GM12878 (cell line): ENCODE results near the gene TAF4. TPM values are rescaled to one million over a fixed set of nuclear protein-coding genes. Genes with fewer than 3 reads are reported as not detected.

Source experiments
- ATAC-seq: fragments of 200-7000 bp; cut with Tn5 transposase; 3 replicates; pipeline ENCODE4 v1.9.1; 2020; ENCODE audit warnings: mild to moderate bottlenecking, moderate library complexity
- BruUV-seq: library from RNA; stranded (reverse); fragments of 400-500 nt; replicated peaks from 2 replicates; lab custom pipeline; 2021; lab: Mats Ljungman, UMichigan
- CTCF ChIA-PET: fragments of 300-600 bp; sonication (Branson Sonifier 250); formaldehyde crosslinking; extraction: SDS; loops from one replicate; lab custom pipeline; 2021; ENCODE audit warnings: inconsistent platforms; lab: Yijun Ruan, JAX
- POLR2A ChIA-PET: fragments of 350-600 bp; formaldehyde crosslinking; extraction: SDS; loops from one replicate; lab custom pipeline; 2021; ENCODE audit warnings: inconsistent platforms; lab: Charles Lee
- RAD21 ChIA-PET: fragments of 300-600 bp; sonication (Branson Sonifier 250); formaldehyde crosslinking; loops from one replicate; lab custom pipeline; 2023; ENCODE audit warnings: antibody characterized with exemption; ENCODE audit not compliant: unreplicated experiment; lab: Charles Lee
- SMC1A ChIA-PET: fragments of 300-600 bp; sonication (Branson Sonifier 250); formaldehyde crosslinking; loops from one replicate; lab custom pipeline; 2023; ENCODE audit not compliant: unreplicated experiment, uncharacterized antibody; lab: Charles Lee
- DNase-seq: peaks from one replicate; pipeline ENCODE4 v3.0.0-alpha.2; 2011; ENCODE audit warnings: low read depth, low spot score
- FAIRE-seq: peaks from 3 replicates; lab custom pipeline; 2011; peaks lifted over from hg19 to GRCh38; lab: Jason Lieb, UNC
- H2AFZ ChIP-seq: 2 replicates; pipeline ENCODE4 v1.6.0; 2011; ENCODE audit warnings: low read depth, low read length, control low read depth; ENCODE audit not compliant: control insufficient read depth
- H3K27ac ChIP-seq: 2 replicates; pipeline ENCODE4 v1.5.1; 2011; ENCODE audit warnings: control low read depth; ENCODE audit not compliant: control insufficient read depth, insufficient read depth
- H3K27me3 ChIP-seq, 2 experiments: replicated peaks in 1 of 2; 2 replicates each; pipeline versions ENCODE4 v1.6.0 to v1.6.1; 2011; ENCODE audit warnings: low read length in 1 of 2; ENCODE audit not compliant: control insufficient read depth in 2 of 2, insufficient read depth in 2 of 2
- H3K36me3 ChIP-seq, 2 experiments: 2 replicates each; pipeline ENCODE4 v1.5.1; 2011; ENCODE audit warnings: low read length in 1 of 2; ENCODE audit not compliant: control insufficient read depth in 2 of 2, insufficient read depth in 2 of 2
- H3K4me1 ChIP-seq: 2 replicates; pipeline ENCODE4 v1.6.1; 2011; ENCODE audit warnings: mild to moderate bottlenecking, low read length, moderate library complexity, mixed read lengths; ENCODE audit not compliant: control insufficient read depth, insufficient read depth
- H3K4me2 ChIP-seq: 2 replicates; pipeline ENCODE4 v1.6.0; 2011; ENCODE audit warnings: control low read depth; ENCODE audit not compliant: control insufficient read depth, insufficient read depth
- H3K4me3 ChIP-seq: fragments of 200-600 bp; sonication (generic); 2 replicates; pipeline ENCODE4 v1.5.1; 2016
- H3K79me2 ChIP-seq: 2 replicates; pipeline ENCODE4 v1.6.0; 2011; ENCODE audit warnings: low read length; ENCODE audit not compliant: control insufficient read depth, insufficient read depth
- H3K9ac ChIP-seq: 2 replicates; pipeline ENCODE4 v1.8.0; 2011; ENCODE audit warnings: low read length, control low read depth, mixed read lengths; ENCODE audit not compliant: control insufficient read depth, insufficient read depth
- H3K9me3 ChIP-seq: replicated peaks from 3 replicates; pipeline ENCODE4 v1.5.1; 2011; ENCODE audit warnings: mild to moderate bottlenecking, low read length; ENCODE audit not compliant: control insufficient read depth, insufficient read depth
- H4K20me1 ChIP-seq: 2 replicates; pipeline ENCODE4 v1.6.0; 2011; ENCODE audit not compliant: control insufficient read depth, insufficient read depth
- CHD2 ChIP-seq: IDR thresholded peaks from 2 replicates; pipeline ENCODE4 v1.6.1; 2011; ENCODE audit warnings: low read depth, low read length, improper control_type of control experiment, borderline replicate concordance
- EP300 ChIP-seq, 2 experiments: fragments of 150-350 bp in 1 of 2; IDR thresholded peaks; 2 replicates each; pipeline ENCODE4 v1.6.1; 2011 to 2012; ENCODE audit warnings: low read depth in 2 of 2, low read length in 2 of 2, borderline replicate concordance in 1 of 2, improper control_type of control experiment in 1 of 2, inconsistent platforms in 1 of 2; ENCODE audit not compliant: control insufficient read depth in 1 of 2
- EZH2 ChIP-seq: IDR thresholded peaks from 2 replicates; pipeline ENCODE4 v1.6.1; 2012; ENCODE audit warnings: low read depth, mild to moderate bottlenecking, control low read depth, inconsistent platforms, low read length, borderline replicate concordance; ENCODE audit not compliant: control insufficient read depth
- FOXM1 ChIP-seq: IDR thresholded peaks from 2 replicates; pipeline ENCODE4 v1.6.1; 2012; ENCODE audit warnings: low read depth, mild to moderate bottlenecking, inconsistent platforms, low read length, moderate library complexity
- HCFC1 ChIP-seq: fragments of 150-350 bp; IDR thresholded peaks from 2 replicates; pipeline ENCODE4 v1.6.1; 2014; ENCODE audit warnings: low read length
- IKZF1 ChIP-seq: fragments of 450-650 bp; conservative IDR thresholded peaks from 2 replicates; pipeline ENCODE4 v1.6.1; 2017; ENCODE audit warnings: antibody characterized with exemption, mild to moderate bottlenecking
- KDM1A ChIP-seq: fragments of 200-600 bp; sonication (generic); IDR thresholded peaks from 2 replicates; pipeline ENCODE4 v1.6.1; 2016; ENCODE audit warnings: borderline replicate concordance
- POLR2AphosphoS2 ChIP-seq: IDR thresholded peaks from 2 replicates; pipeline ENCODE4 v1.6.1; 2011; ENCODE audit warnings: low read depth, mild to moderate bottlenecking, low read length, improper control_type of control experiment, moderate library complexity
- RELB ChIP-seq: fragments of 450-650 bp; IDR thresholded peaks from 2 replicates; pipeline ENCODE4 v1.6.1; 2017; ENCODE audit warnings: low read depth, mild to moderate bottlenecking, moderate library complexity
- RUNX3 ChIP-seq: IDR thresholded peaks from 2 replicates; pipeline ENCODE4 v1.6.1; 2012; ENCODE audit warnings: low read length, inconsistent platforms
- SPI1 ChIP-seq: IDR thresholded peaks from 2 replicates; pipeline ENCODE4 v1.6.1; 2011; ENCODE audit warnings: low read depth, mild to moderate bottlenecking, low read length, moderate library complexity, borderline replicate concordance; ENCODE audit not compliant: insufficient read depth
- STAT1 ChIP-seq: fragments of 450-650 bp; conservative IDR thresholded peaks from 2 replicates; pipeline ENCODE4 v1.6.1; 2014; ENCODE audit warnings: antibody characterized with exemption, mild to moderate bottlenecking
- TCF12 ChIP-seq: IDR thresholded peaks from 2 replicates; pipeline ENCODE4 v1.6.1; 2011; ENCODE audit warnings: low read depth, mild to moderate bottlenecking, low read length
- ZNF274 ChIP-seq: IDR thresholded peaks from one replicate; pipeline ENCODE4 v1.8.0; 2011; ENCODE audit not compliant: insufficient read length, insufficient read depth
- WGBS: methylation state at CpG from one replicate; pipeline ENCODE4 v1.1.6; 2016; ENCODE audit warnings: low lambda C conversion rate; ENCODE audit not compliant: insufficient replicate concordance, insufficient coverage; ENCODE audit errors: missing lambda C conversion rate; 5-methylcytosine and 5-hydroxymethylcytosine counted together
- in situ Hi-C: fragments of 300-500 bp; cut with MboI; formaldehyde crosslinking; loops from 9 replicates; pipeline ENCODE4 v1.14.3; 2018; ENCODE audit warnings: mixed read lengths
- intact Hi-C: fragments of 100-400 bp; cut with micrococcal nuclease; formaldehyde crosslinking; loops from one replicate; pipeline ENCODE4 v1.14.2; 2022; ENCODE audit not compliant: unreplicated experiment
- polyA plus RNA-seq, 11 experiments: library from polyadenylated mRNA; depleted of rRNA in 4 of 11; unstranded in 6 of 11; stranded (reverse) in 5 of 11; fragments of >200 nt; fragmentation: Nextera tagmentation in 4 of 11; fragmentation: Illumina TruSeq in 1 of 11; extraction: Ambion mirVana in 4 of 11; extraction: Trizol in 1 of 11; gene quantifications; 1 replicate in 1 of 11; 2 replicates in 10 of 11; pipeline versions ENCODE4 v1.2.1 to v1.2.3, GENCODE V29; 2011 to 2016; ENCODE audit warnings: inconsistent platforms in 2 of 11, missing spikeins in 2 of 11, low read depth in 1 of 11
- total RNA-seq, 4 experiments: library from RNA; depleted of rRNA in 3 of 4; stranded (reverse); fragments of >200 nt in 3 of 4; fragmentation: Illumina TruSeq in 1 of 4; extraction: Trizol in 1 of 4; gene quantifications; 2 replicates each; pipeline versions ENCODE4 v1.2.1 to v1.2.3, GENCODE V29; 2013 to 2021
- TF ChIP-seq, protein P1 (sequence below): IDR thresholded peaks from 2 replicates; pipeline ENCODE4 v1.6.1; 2012; ENCODE audit warnings: low read depth, low read length, improper control_type of control experiment
- TF ChIP-seq, protein P2 (sequence below): fragments of 450-650 bp; IDR thresholded peaks from 2 replicates; pipeline ENCODE4 v1.6.1; 2016; ENCODE audit warnings: mild to moderate bottlenecking
- TF ChIP-seq, protein P3 (sequence below): IDR thresholded peaks from 2 replicates; pipeline ENCODE4 v1.6.1; 2012; ENCODE audit warnings: low read depth, low read length, improper control_type of control experiment

TAF4 gene
- total and polyA plus RNA-seq, 10 of the 15 experiments (the other 5 are each of a cell fraction or from before 2014, with no cell fraction given), result 0.39 to 16.9 (median 3.4) TPM

GRCh38 chr20:62020935-62021701 lies 44.6 kb downstream of the TAF4 start:
- in situ Hi-C loops, result loop anchor here (25.0 kb wide), 1 partner anchor 366 kb away; the partner anchor contains the start of gene RPS21
- FAIRE-seq, result no peak

More at GRCh38 chr20:62020935-62021701, 44.6 kb downstream of the TAF4 start:
- Histone ChIP-seq H3K4me3 (no peak overlapping the region), H3K4me2 (peak overlapping the region; percentile 41), H3K36me3 (no peaks in the 10 kb centered on the region; a peak in 1 of 4 replicates), H3K27me3 (no peaks in the 10 kb centered on the region), H3K4me1 (peaks cover 20% of the 10 kb centered on the region), H3K9me3 (no peaks in the 10 kb centered on the region; the same call in 2 of the 3 replicates), H3K27ac (peak overlapping the region; percentile 48), H3K79me2 (peaks cover 18% of the 10 kb centered on the region), H3K9ac (no peak overlapping the region; the same call in 1 of the 2 replicates), H4K20me1 (no peaks in the 10 kb centered on the region), H2AFZ (no peak overlapping the region)
- peak; percentile 54 for ATAC-seq
- ChIA-PET RAD21 (interaction anchor here (1.7 kb wide), 1 partner anchor 11 kb away, joined by 4 read pairs; no protein-coding TSS in a partner anchor), CTCF (interaction anchor here (0.9 to 1.3 kb wide), 2 partner anchors 10 to 122 kb away, joined by 3 to 4 read pairs; partner anchors contain the start of genes PSMA7 and SS18L1), POLR2A (interaction anchor here (0.6 to 0.7 kb wide), 2 partner anchors 205 to 227 kb away, joined by 3 read pairs; no protein-coding TSS in a partner anchor), SMC1A (interaction anchor here (1.4 kb wide), 1 partner anchor 117 kb away, joined by 3 read pairs; no protein-coding TSS in a partner anchor)
- intact Hi-C loops, result no loop called here
- TF ChIP-seq RELB, result 0 out of 2 replicates have a peak, but pooled peaks have one; percentile 33
- TF ChIP-seq EP300 (IDR thresholded peaks at IDR 0.05; ENCODE audit: borderline replicate concordance in 1 of 2, control insufficient read depth in 1 of 2, low read depth in 2 of 2, low read length in 2 of 2), result no peak
- no peak for TF ChIP-seq STAT1
- TF ChIP-seq FOXM1, result no peak
- peak; percentile 9; the same call in 1 of the 2 replicates for TF ChIP-seq SPI1
- no peak for TF ChIP-seq CHD2
- no peak for TF ChIP-seq HCFC1
- no peak for TF ChIP-seq EZH2
- no peak for TF ChIP-seq POLR2AphosphoS2
- 0 out of 2 replicates have a peak, but pooled peaks have one; percentile 12 for TF ChIP-seq RUNX3
- TF ChIP-seq KDM1A, result no peak
- TF ChIP-seq, protein P1, sequence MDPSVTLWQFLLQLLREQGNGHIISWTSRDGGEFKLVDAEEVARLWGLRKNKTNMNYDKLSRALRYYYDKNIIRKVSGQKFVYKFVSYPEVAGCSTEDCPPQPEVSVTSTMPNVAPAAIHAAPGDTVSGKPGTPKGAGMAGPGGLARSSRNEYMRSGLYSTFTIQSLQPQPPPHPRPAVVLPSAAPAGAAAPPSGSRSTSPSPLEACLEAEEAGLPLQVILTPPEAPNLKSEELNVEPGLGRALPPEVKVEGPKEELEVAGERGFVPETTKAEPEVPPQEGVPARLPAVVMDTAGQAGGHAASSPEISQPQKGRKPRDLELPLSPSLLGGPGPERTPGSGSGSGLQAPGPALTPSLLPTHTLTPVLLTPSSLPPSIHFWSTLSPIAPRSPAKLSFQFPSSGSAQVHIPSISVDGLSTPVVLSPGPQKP, result no peak
- TF ChIP-seq, protein P2, sequence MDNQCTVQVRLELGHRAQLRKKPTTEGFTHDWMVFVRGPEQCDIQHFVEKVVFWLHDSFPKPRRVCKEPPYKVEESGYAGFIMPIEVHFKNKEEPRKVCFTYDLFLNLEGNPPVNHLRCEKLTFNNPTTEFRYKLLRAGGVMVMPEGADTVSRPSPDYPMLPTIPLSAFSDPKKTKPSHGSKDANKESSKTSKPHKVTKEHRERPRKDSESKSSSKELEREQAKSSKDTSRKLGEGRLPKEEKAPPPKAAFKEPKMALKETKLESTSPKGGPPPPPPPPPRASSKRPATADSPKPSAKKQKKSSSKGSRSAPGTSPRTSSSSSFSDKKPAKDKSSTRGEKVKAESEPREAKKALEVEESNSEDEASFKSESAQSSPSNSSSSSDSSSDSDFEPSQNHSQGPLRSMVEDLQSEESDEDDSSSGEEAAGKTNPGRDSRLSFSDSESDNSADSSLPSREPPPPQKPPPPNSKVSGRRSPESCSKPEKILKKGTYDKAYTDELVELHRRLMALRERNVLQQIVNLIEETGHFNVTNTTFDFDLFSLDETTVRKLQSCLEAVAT, result no peak
- TF ChIP-seq TCF12, result no peak
- no peak for TF ChIP-seq ZNF274
- TF ChIP-seq, protein P3, sequence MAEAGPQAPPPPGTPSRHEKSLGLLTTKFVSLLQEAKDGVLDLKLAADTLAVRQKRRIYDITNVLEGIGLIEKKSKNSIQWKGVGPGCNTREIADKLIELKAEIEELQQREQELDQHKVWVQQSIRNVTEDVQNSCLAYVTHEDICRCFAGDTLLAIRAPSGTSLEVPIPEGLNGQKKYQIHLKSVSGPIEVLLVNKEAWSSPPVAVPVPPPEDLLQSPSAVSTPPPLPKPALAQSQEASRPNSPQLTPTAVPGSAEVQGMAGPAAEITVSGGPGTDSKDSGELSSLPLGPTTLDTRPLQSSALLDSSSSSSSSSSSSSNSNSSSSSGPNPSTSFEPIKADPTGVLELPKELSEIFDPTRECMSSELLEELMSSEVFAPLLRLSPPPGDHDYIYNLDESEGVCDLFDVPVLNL, result no peak
- TF ChIP-seq IKZF1, result peak; percentile 50; the same call in 1 of the 2 replicates
- WGBS, result 82% methylated on average over 24 of the region's 25 CpGs
- DNase-seq, result no peak
- no TSS peak for BruUV-seq
